Effector memory CD4-positive, alpha-beta T cell (primary cell): ENCODE data around the gene HIPK1.

Source experiments
- DNase-seq, 3 donors: peaks; one replicate each; pipeline ENCODE4 v3.0.0-alpha.2; 2020
- H3K27ac ChIP-seq: 2 replicates; pipeline ENCODE4 v1.7.0; 2013; ENCODE audit warnings: mild to moderate bottlenecking, low read length, moderate library complexity; ENCODE audit not compliant: insufficient read depth, poor library complexity, severe bottlenecking
- H3K27me3 ChIP-seq: replicated peaks from 2 replicates; pipeline ENCODE4 v1.7.0; 2013; ENCODE audit warnings: mild to moderate bottlenecking, low read length; ENCODE audit not compliant: insufficient read depth, control insufficient read depth, poor library complexity, severe bottlenecking
- H3K36me3 ChIP-seq: 2 replicates; pipeline ENCODE4 v1.7.0; 2013; ENCODE audit warnings: mild to moderate bottlenecking, low read length, moderate library complexity; ENCODE audit not compliant: control insufficient read depth, insufficient read depth
- H3K4me1 ChIP-seq: 2 replicates; pipeline ENCODE4 v1.7.0; 2013; ENCODE audit warnings: low read length, mild to moderate bottlenecking; ENCODE audit not compliant: control insufficient read depth, insufficient read depth, poor library complexity, severe bottlenecking
- H3K4me3 ChIP-seq: 2 replicates; pipeline ENCODE4 v1.7.0; 2013; ENCODE audit warnings: low read length, low read depth, mild to moderate bottlenecking; ENCODE audit not compliant: insufficient read depth, poor library complexity, severe bottlenecking
- H3K9me3 ChIP-seq: 2 replicates; pipeline ENCODE4 v1.7.0; 2013; ENCODE audit warnings: mild to moderate bottlenecking, low read length, moderate library complexity; ENCODE audit not compliant: control insufficient read depth
- total RNA-seq, 3 donors: gene quantifications; one replicate each; lab custom pipeline; 2026; lab: John Stamatoyannopoulos, UW

The HIPK1 gene
- total RNA-seq, result 397 to 560 (median 419) reads per million in 3 donors

- Histone ChIP-seq H3K36me3 (no peaks in the 10 kb centered on the region), H3K4me3 (peak within 1 kb of the TSS; percentile 86), H3K27me3 (no peaks in the 10 kb centered on the region), H3K27ac (peak within 1 kb of the TSS; percentile 98), H3K4me1 (peaks cover 33% of the 10 kb centered on the region), H3K9me3 (no peaks in the 10 kb centered on the region)
- peak; percentile 82 to 88 (median 87) for DNase-seq
These were observed at the start of gene HIPK1 for GRCh38 chr1:113928941-113929749. HIPK1 (plus strand) TSS chr1:113929324.

- no peak for DNase-seq
- Histone ChIP-seq H3K27me3 (no peaks in the 10 kb centered on the region), H3K4me3 (no peak overlapping the region), H3K9me3 (no peaks in the 10 kb centered on the region), H3K36me3 (no peaks in the 10 kb centered on the region), H3K4me1 (peaks cover 15% of the 10 kb centered on the region), H3K27ac (no peak overlapping the region)
These were observed 49.4 kb upstream of the HIPK1 start for GRCh38 chr1:113879739-113880038.

- peaks cover 12% of the 10 kb centered on the region for H3K4me1 ChIP-seq
- no peak overlapping the region for H3K4me3 ChIP-seq
- H3K27ac ChIP-seq, result no peak overlapping the region
- no peaks in the 10 kb centered on the region for H3K27me3 ChIP-seq
- H3K9me3 ChIP-seq, result no peaks in the 10 kb centered on the region
- DNase-seq, result no peak
- H3K36me3 ChIP-seq, result no peaks in the 10 kb centered on the region
These were observed 47.5 kb upstream of the HIPK1 start for GRCh38 chr1:113881661-113882060.

GRCh38 chr1:113886417-113887401 lies 42.4 kb upstream of the HIPK1 start:
- Histone ChIP-seq H3K4me3 (no peak overlapping the region), H3K27ac (no peak overlapping the region), H3K4me1 (peaks cover 13% of the 10 kb centered on the region), H3K27me3 (no peaks in the 10 kb centered on the region), H3K9me3 (no peaks in the 10 kb centered on the region), H3K36me3 (no peaks in the 10 kb centered on the region)
- no peak for DNase-seq

GRCh38 chr1:113887402-113888175 lies 41.5 kb upstream of the HIPK1 start, which contains the start of gene BCL2L15:
BCL2L15 (minus strand) TSS chr1:113887581; CDS start chr1:113887375, 206 bp downstream.
- H3K4me3 ChIP-seq, result no peak within 1 kb of the TSS
- H3K9me3 ChIP-seq, result no peaks in the 10 kb centered on the region
- no peak within 1 kb of the TSS for H3K27ac ChIP-seq
- H3K36me3 ChIP-seq, result no peaks in the 10 kb centered on the region
- no peak for DNase-seq
- no peaks in the 10 kb centered on the region for H3K27me3 ChIP-seq
- H3K4me1 ChIP-seq, result peaks cover 13% of the 10 kb centered on the region

GRCh38 chr1:113890816-113891215 lies 38.3 kb upstream of the HIPK1 start:
- Histone ChIP-seq H3K27ac (no peak overlapping the region), H3K36me3 (peaks cover 18% of the 10 kb centered on the region), H3K9me3 (no peaks in the 10 kb centered on the region), H3K27me3 (no peaks in the 10 kb centered on the region), H3K4me1 (peaks cover 13% of the 10 kb centered on the region), H3K4me3 (no peak overlapping the region)
- no peak for DNase-seq

- H3K4me3 ChIP-seq, result no peak overlapping the region
- no peaks in the 10 kb centered on the region for H3K27me3 ChIP-seq
- DNase-seq, result no peak
- peaks cover 13% of the 10 kb centered on the region for H3K4me1 ChIP-seq
- H3K27ac ChIP-seq, result no peak overlapping the region
- peaks cover 27% of the 10 kb centered on the region for H3K36me3 ChIP-seq
- no peaks in the 10 kb centered on the region for H3K9me3 ChIP-seq
These were observed 37.4 kb upstream of the HIPK1 start for GRCh38 chr1:113891631-113892220.

- Histone ChIP-seq H3K27me3 (no peaks in the 10 kb centered on the region), H3K27ac (no peak overlapping the region), H3K36me3 (peaks cover 41% of the 10 kb centered on the region), H3K4me3 (no peak overlapping the region), H3K4me1 (no peaks in the 10 kb centered on the region), H3K9me3 (no peaks in the 10 kb centered on the region)
- no peak for DNase-seq
These were observed 35.9 kb upstream of the HIPK1 start for GRCh38 chr1:113893267-113893666.

- Histone ChIP-seq H3K36me3 (peaks cover 52% of the 10 kb centered on the region), H3K4me3 (no peak overlapping the region), H3K27me3 (no peaks in the 10 kb centered on the region), H3K27ac (no peak overlapping the region), H3K4me1 (no peaks in the 10 kb centered on the region), H3K9me3 (no peaks in the 10 kb centered on the region)
- no peak for DNase-seq
These were observed 34.0 kb upstream of the HIPK1 start for GRCh38 chr1:113895098-113895497.
